H7 (cell line): ENCODE results near the gene CACNA1E. TPM values are rescaled to one million over a fixed set of nuclear protein-coding genes. Genes with fewer than 3 reads are reported as not detected.

Experiments used
- DNase-seq: peaks from one replicate; pipeline ENCODE4 v3.0.0; 2012
- H3K27me3 ChIP-seq: 2 replicates; pipeline ENCODE4 v1.6.0; 2011; ENCODE audit warnings: mild to moderate bottlenecking, low read length; ENCODE audit not compliant: control insufficient read depth, insufficient read depth
- H3K36me3 ChIP-seq: replicated peaks from 2 replicates; pipeline ENCODE4 v1.5.1; 2011; ENCODE audit warnings: low read length; ENCODE audit not compliant: control insufficient read depth, insufficient read depth
- H3K4me3 ChIP-seq: 2 replicates; pipeline ENCODE4 v1.5.1; 2011; ENCODE audit warnings: low read depth, mild to moderate bottlenecking, control low read depth, low read length, moderate library complexity; ENCODE audit not compliant: insufficient read depth
- total RNA-seq: library from RNA; depleted of rRNA; stranded (reverse); fragments of >200 nt; shearing (Covaris generic); gene quantifications from 2 replicates; pipeline ENCODE4 v1.2.3, GENCODE V29; 2014; rRNA removed

CACNA1E gene
- total RNA-seq, result 0.30 and 4.1 TPM in 2 replicates

DNA sequence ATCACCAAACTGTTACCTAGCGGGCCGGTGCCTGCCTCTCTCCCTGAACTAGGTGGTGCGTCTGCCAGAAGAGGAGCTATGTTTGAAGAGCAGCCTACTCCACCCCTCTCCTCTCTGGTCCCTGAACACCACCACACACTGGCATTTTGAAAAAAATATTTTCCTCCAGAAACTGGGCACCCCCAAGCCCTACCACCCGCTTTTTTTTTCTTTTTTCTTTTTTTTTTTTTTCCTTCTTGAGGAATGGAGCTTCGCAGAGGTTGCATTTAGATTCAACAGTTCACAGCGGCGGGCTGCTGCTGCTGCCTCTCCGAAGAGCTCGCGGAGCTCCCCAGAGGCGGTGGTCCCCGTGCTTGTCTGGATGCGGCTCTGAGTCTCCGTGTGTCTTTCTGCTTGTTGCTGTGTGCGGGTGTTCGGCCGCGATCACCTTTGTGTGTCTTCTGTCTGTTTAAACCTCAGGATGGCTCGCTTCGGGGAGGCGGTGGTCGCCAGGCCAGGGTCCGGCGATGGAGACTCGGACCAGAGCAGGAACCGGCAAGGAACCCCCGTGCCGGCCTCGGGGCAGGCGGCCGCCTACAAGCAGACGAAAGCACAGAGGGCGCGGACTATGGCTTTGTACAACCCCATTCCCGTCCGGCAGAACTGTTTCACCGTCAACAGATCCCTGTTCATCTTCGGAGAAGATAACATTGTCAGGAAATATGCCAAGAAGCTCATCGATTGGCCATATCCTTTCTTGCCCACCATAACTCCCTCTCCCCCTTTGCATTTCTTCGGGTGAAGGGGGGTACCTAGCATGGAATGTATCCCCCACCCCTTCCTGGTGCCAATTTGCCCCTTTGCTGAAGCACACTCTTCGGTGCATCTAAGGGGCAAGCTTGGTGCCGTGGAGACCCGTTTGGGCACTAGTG, at the start of gene CACNA1E:
Gene CACNA1E, plus strand, starts transcription at position 233 of the 911 bp plus-strand sequence. Its CDS starts 228 bp downstream, at position 461.
- H3K27me3 ChIP-seq, result peaks cover 81% of the 10 kb centered on the region
- H3K4me3 ChIP-seq, result peak within 1 kb of the TSS; percentile 57
- peak; percentile 65 for DNase-seq
- H3K36me3 ChIP-seq, result no peaks in the 10 kb centered on the region

DNA sequence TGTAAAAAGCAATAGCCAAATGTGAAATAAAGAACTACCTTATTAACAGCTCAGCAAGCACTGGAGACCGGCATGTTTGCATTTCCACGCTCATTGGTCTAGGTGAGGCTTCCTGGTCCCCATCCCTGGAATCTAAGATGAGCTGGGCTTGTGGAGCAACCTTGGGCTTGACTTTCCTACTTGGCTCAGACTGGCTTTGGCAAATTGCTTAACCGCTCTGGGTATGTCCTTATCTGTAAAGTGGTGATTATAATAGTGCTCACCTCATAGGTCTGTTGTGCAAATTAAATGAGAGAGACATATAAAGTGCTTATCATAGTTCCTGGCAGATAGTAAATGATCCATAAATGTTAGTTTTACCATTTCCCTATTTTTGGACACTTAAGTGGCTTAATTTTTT, 49.4 kb upstream of the CACNA1E start:
- DNase-seq, result no peak
- no peaks in the 10 kb centered on the region for H3K27me3 ChIP-seq
- H3K4me3 ChIP-seq, result no peak overlapping the region
- no peaks in the 10 kb centered on the region for H3K36me3 ChIP-seq

DNA sequence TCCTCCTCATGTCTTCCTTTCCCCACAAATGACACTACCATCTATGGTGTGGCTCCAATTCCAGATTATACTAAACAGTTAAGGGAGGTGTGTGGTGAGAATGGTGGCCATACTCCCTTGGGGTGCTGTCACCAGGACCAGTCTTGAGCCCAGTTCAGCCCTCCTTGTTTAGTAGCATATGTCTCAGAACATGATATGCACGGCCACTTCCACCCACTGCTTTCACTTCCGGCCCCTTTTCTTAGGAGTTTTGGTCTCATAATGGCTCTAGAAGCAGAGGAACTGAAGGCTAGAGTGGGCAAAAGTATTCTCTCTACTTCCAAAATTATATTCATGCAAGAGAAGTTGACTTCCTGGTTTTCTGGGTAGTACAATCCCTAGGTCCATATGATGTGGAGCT, 45.3 kb upstream of the CACNA1E start:
- Histone ChIP-seq H3K36me3 (no peaks in the 10 kb centered on the region), H3K4me3 (no peak overlapping the region), H3K27me3 (no peaks in the 10 kb centered on the region)
- DNase-seq, result no peak

DNA sequence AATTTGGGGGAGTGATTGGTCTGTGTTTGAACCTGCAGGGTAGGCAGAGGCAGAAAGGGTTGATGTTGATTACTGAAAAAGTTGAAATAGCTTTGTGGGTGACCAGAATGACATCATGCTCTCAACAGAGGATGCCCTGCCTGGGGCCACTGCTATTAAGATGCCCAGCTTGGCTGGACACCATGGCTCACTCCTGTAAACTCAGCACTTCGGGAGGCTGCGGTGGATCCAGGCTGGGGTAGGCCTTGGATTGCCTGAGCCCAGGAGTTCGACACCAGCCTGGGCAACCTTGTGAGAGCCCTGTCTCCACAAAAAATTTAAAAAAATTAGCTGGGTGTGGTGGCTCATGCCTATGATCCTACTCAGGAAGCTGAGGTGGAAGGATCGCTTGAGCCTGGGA, 42.8 kb upstream of the CACNA1E start:
- no peaks in the 10 kb centered on the region for H3K27me3 ChIP-seq
- no peaks in the 10 kb centered on the region for H3K36me3 ChIP-seq
- H3K4me3 ChIP-seq, result no peak overlapping the region
- no peak for DNase-seq

DNA sequence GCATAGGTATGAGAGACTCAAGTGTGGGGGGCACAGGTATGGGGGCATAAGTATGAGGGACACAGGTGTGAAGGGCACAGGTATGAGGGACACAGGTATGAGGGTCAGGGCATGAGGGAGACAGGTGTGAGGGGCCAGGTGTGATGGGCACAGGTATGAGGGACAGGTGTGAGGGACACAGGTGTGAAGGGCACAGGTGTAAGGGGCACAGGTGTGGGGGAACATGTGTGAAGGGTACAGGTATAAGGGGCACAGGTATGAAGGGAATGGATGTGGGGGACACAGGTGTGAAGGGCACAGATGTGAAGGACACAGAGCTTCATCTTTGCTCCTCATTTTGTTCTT, 41.2 kb upstream of the CACNA1E start:
- H3K4me3 ChIP-seq, result no peak overlapping the region
- H3K27me3 ChIP-seq, result no peaks in the 10 kb centered on the region
- no peak for DNase-seq
- H3K36me3 ChIP-seq, result no peaks in the 10 kb centered on the region

DNA sequence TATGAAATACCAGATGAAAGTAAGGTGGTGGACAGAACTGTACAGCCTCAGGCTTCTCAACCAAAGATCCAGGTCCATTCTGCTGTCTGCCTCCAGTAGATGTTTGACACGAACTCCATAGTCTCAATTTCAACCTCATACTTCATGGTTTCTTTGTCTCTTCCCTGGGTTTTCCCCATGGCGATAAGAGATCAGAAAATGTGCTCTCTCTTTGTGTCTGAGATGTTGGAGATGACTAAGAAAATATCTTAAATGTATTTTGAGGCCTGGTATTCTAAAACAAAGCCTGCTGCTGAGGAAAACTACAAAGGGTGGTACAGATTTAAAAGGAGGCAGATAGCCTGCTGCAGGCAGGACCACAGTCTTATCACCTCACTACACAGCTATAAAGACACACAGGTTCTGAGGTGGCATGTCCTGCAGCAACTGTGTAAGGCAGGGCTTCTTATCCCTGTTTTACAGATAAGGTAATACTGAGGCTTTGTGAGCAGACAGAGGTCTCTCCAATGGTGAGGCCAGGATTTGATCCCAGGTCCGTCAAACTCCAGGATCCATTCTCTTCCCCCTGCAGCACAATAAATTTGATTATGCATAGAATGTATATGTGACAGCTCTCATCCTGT, 40.0 kb upstream of the CACNA1E start:
- no peaks in the 10 kb centered on the region for H3K36me3 ChIP-seq
- no peaks in the 10 kb centered on the region for H3K27me3 ChIP-seq
- H3K4me3 ChIP-seq, result no peak overlapping the region
- DNase-seq, result no peak

DNA sequence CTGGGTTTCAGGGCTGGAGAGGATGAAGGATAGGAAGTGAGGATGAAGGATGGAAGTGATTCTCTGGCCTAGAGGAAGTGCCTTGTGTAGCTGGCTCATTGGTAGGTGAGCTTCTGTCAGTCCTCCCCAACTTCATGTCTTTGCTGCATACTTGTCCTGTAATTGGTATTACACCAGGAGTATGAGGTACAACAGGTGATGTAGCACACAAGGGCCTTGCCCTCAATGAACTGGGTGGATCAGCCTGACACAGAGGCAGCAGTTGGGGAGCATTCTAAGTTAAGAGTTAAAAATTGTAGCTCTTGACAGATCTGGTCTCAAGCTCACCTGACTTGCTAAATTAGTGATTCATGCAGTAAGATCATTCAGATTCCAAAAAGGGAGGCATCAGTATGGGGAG, 37.9 kb upstream of the CACNA1E start:
- H3K36me3 ChIP-seq, result no peaks in the 10 kb centered on the region
- DNase-seq, result no peak
- no peak overlapping the region for H3K4me3 ChIP-seq
- H3K27me3 ChIP-seq, result no peaks in the 10 kb centered on the region

DNA sequence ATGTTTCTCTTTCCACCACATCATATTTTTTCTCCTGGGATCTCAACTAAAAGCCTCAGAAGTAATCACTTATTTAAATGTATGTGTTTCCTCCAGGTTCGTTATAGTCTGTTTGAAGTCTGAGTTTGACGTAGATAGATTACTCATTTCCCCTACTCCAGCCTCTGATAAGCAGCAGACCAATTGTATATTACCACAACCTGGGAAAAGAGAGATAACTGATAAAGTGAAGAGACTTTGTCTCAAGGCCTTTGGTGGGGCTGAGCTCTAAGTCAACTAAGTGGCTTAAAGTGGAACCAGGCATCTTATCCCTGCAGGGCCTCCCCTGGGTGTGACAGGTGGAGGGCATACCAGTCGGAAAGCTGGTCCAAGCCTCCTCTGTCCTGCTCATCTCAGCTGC, 34.9 kb upstream of the CACNA1E start:
- Histone ChIP-seq H3K27me3 (no peaks in the 10 kb centered on the region), H3K36me3 (no peaks in the 10 kb centered on the region), H3K4me3 (no peak overlapping the region)
- no peak for DNase-seq

DNA sequence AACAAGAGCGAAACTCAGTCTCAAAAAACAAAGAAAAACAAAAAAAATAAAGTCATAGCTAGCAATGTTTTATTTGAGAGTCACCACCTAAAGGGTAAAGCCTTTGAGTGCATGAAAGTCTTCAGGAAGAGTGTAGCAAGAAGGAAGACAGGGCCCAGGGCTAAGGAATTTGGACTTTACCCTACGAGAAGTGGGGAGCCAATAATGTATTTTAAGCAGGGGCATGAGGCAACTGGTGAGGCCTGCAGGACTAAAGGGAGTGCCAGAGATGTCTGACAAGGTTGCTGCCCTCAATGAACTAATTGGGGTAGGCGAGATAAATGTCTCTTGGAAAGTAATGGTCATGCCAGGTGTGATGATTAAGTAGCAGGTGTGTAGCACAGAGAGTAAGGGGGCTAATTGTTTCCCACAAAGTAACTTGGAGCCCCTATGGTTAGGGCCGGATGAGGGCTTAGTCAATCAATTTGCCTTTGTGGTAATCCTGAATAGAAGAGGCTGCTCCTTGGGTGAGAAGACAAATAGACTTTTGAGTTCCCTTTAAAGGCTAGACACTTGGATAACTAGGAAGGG, 31.6 kb upstream of the CACNA1E start:
- Histone ChIP-seq H3K36me3 (no peaks in the 10 kb centered on the region), H3K4me3 (no peak overlapping the region), H3K27me3 (no peaks in the 10 kb centered on the region)
- DNase-seq, result no peak

DNA sequence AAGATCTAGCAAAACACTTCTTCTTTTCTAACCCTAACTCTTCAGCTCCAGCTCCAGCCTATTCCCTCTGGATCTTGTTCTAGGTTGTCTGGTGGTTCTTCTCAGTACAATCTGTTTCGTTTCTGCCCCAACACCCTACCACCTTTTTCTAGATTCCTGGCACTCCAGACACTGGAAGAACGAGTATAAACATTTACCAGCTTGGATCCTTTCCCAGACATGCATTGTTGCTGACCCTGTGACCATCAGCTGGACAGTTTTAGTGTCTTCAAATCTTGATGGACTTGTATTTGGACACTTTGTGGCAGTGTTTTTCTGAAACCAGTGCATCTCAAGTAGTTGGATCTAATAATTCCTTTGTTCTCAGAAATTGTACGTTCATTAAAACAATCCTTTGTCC, 30.6 kb upstream of the CACNA1E start:
- Histone ChIP-seq H3K4me3 (no peak overlapping the region), H3K36me3 (no peaks in the 10 kb centered on the region), H3K27me3 (no peaks in the 10 kb centered on the region)
- no peak for DNase-seq

DNA sequence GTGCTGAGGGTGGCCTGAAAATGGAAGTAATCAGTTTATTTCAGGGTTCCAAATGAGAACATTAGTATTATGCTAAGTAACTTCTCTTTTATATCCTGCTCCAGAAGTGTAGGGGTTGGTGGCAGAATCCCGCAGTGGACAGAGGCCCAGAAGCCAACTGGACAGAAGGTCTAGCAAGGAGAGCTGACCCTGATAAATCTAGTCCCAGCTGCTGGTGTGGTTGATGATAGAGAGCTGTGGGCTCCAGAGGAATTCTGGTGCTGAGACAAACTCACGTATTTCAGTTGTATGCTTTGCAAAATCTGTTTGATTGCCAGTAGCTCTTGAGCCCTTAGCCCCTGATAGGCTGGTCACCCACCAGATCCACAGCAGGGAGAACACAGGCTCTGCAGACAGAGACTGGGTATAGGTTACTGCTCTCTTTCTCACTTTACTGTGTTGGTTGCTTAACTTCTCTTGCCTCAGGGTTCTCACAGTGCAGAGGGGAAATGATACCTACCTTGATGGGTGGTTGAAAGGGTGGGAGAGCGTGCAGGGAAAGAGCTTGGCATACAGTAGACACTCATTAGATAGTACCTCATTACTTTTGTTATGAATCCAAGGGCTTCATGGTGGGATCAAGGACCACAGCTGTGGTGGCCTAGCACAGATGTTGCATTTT, 29.6 kb upstream of the CACNA1E start:
- H3K4me3 ChIP-seq, result no peak overlapping the region

DNA sequence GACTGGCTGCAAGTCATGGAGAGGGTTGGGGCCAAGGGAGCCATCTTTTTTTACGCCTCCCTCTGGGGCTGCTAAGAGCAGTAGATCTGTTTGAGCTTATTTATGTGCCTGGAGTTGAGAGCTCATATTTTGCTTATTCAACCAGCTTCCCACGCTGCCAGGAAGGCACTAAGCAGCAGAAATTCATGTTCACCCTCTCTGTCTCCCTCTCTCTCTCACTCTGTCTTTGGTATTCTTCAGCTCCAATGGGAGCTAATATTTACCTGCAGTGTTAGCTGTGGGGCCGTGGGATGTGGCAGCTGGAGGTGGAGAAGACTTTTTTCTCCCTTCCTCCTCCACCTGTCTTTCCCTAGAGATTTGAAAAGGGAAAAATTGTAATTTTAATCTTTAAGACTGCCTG, 26.8 kb upstream of the CACNA1E start:
- no peak for DNase-seq
- H3K27me3 ChIP-seq, result no peaks in the 10 kb centered on the region; the same call in 1 of the 2 replicates

More for the DNA sequence above, 29.6 kb upstream of the CACNA1E start:
- no peak for DNase-seq
- Histone ChIP-seq H3K36me3 (no peaks in the 10 kb centered on the region), H3K27me3 (no peaks in the 10 kb centered on the region)

DNA sequence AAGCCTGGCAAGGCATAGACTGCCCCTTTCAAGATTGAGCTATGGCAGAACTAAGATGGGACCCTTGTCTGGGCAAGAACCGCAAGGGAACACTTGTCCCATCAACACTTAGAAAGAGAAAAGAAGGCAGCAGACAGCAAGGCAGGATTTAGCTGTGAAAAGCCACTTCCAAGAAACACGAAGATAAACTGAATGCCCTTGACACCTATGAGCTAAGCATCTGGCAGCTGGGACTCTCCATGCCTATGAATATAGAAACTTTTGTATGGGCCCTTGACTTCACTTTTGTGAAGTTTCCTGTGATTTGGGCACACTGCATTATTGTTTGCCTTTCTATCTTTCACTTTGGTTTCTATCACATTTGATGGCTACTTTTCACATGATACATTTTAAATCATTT, 24.9 kb upstream of the CACNA1E start:
- Histone ChIP-seq H3K4me3 (no peak overlapping the region), H3K36me3 (no peaks in the 10 kb centered on the region), H3K27me3 (no peaks in the 10 kb centered on the region; the same call in 1 of the 2 replicates)
- no peak for DNase-seq

More for the DNA sequence above, 26.8 kb upstream of the CACNA1E start:
- Histone ChIP-seq H3K4me3 (no peak overlapping the region), H3K36me3 (no peaks in the 10 kb centered on the region)

DNA sequence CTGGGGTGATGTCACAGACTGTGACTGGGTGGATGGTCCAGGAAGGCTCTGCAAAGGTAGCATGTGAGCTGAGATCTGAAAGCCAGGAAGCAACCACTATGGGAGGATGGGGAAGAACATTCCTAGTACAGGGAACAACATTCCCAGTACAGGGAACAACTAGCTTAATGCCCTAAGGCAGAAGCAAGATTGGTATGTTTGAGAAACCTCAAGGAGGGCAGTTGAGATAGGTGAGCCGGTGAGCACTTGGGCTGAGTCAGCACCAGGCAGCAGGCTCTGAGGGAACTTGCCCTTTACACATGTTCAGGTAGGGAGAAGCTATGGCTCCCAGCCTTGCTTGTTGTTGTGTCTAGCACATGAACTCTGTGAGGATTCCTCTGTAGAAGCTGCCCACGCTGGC, 24.2 kb upstream of the CACNA1E start:
- Histone ChIP-seq H3K36me3 (no peaks in the 10 kb centered on the region), H3K27me3 (no peaks in the 10 kb centered on the region; the same call in 1 of the 2 replicates), H3K4me3 (no peak overlapping the region)
- no peak for DNase-seq
